Brain microvascular endothelial cell (primary cell): ENCODE results near the gene PSMA3.

Experiments
- DNase-seq: peaks from one replicate; pipeline ENCODE4 v3.0.0-alpha.2; 2020
- H3K27ac ChIP-seq: fragments of 250-450 bp; sonication (Bioruptor Pico); 2 replicates; pipeline ENCODE4 v1.5.1; 2020; ENCODE audit warnings: mild to moderate bottlenecking, moderate library complexity
- H3K27me3 ChIP-seq: fragments of 250-450 bp; sonication (Bioruptor Pico); replicated peaks from 2 replicates; pipeline ENCODE4 v1.5.1; 2020; ENCODE audit warnings: mild to moderate bottlenecking
- H3K36me3 ChIP-seq: fragments of 250-450 bp; sonication (Bioruptor Pico); replicated peaks from 2 replicates; pipeline ENCODE4 v1.5.1; 2020; ENCODE audit warnings: mild to moderate bottlenecking
- H3K4me3 ChIP-seq: 2 replicates; pipeline ENCODE4 v1.5.1; 2011; ENCODE audit warnings: low read depth, mild to moderate bottlenecking, control low read depth, low read length, moderate library complexity
- in situ Hi-C: cut with HindIII; loops from 2 replicates; pipeline ENCODE4 v1.10.0; 2017; ENCODE audit warnings: low sequenced_read_pairs, low pct_ligation_motif_present
- TF ChIP-seq, protein P1 (sequence below): IDR thresholded peaks from 2 replicates; pipeline ENCODE4 v1.5.1; 2011; ENCODE audit warnings: low read depth, mild to moderate bottlenecking, moderate library complexity, low read length, control low read depth, inconsistent platforms; ENCODE audit errors: missing control alignments

PSMA3 gene

DNA sequence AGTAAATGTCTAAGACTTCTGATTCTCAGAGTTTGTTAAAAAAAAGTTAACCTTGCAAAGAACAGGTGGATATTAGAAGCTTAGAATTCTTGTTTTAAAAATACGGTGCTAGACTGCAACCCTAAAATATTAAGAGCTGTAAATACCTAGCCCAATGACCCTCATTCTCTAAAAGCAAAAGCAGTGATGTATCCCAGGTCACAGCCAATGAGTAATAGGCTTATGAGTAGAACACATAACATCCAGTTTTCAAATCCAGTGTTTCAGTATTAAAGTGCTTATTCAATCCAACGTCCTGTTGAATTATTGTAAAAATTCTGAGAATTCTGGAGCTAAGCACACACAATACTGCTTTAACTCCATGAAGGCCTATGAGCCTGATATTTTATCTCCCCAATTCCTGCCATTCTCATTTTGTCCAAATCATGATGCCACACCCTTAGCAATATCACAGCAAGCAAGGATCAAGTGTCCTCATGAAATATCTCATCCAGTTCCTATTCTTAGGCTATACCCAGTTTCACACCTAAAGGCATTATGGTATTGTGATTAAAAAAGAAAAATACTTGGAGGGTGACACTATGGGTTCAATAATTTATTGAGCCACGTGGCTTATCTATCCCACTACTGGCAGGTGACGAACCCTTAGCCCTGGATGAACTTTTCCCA, 38.4 kb downstream of the PSMA3 start:
- Histone ChIP-seq H3K27me3 (no peaks in the 10 kb centered on the region), H3K36me3 (peaks cover 21% of the 10 kb centered on the region), H3K27ac (no peak overlapping the region), H3K4me3 (no peak overlapping the region)
- TF ChIP-seq, protein P1, sequence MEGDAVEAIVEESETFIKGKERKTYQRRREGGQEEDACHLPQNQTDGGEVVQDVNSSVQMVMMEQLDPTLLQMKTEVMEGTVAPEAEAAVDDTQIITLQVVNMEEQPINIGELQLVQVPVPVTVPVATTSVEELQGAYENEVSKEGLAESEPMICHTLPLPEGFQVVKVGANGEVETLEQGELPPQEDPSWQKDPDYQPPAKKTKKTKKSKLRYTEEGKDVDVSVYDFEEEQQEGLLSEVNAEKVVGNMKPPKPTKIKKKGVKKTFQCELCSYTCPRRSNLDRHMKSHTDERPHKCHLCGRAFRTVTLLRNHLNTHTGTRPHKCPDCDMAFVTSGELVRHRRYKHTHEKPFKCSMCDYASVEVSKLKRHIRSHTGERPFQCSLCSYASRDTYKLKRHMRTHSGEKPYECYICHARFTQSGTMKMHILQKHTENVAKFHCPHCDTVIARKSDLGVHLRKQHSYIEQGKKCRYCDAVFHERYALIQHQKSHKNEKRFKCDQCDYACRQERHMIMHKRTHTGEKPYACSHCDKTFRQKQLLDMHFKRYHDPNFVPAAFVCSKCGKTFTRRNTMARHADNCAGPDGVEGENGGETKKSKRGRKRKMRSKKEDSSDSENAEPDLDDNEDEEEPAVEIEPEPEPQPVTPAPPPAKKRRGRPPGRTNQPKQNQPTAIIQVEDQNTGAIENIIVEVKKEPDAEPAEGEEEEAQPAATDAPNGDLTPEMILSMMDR, result no peak
- no peak for DNase-seq
- in situ Hi-C loops, result no loop called here

DNA sequence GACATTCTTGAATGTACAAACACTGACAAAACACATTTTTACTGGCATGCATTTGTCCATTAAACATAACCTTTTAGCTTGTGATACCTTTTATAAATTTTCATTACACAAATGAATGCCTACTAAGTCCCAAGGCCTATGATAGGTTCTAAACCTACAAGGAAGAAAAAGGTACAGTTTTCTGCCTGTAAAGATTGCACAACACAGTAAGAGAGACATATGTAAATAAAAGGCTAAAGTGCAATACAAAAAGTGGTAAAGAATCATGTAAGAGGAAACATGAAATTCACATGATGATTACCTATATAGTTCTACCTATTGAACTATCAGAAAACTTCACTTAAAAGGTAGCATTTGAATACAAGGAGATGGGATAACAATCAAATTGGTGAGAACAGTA, 39.1 kb downstream of the PSMA3 start:
- H3K27me3 ChIP-seq, result no peaks in the 10 kb centered on the region
- TF ChIP-seq, protein P1, result no peak
- in situ Hi-C loops, result no loop called here
- peaks cover 26% of the 10 kb centered on the region for H3K36me3 ChIP-seq
- no peak for DNase-seq
- no peak overlapping the region for H3K27ac ChIP-seq
- no peak overlapping the region for H3K4me3 ChIP-seq

DNA sequence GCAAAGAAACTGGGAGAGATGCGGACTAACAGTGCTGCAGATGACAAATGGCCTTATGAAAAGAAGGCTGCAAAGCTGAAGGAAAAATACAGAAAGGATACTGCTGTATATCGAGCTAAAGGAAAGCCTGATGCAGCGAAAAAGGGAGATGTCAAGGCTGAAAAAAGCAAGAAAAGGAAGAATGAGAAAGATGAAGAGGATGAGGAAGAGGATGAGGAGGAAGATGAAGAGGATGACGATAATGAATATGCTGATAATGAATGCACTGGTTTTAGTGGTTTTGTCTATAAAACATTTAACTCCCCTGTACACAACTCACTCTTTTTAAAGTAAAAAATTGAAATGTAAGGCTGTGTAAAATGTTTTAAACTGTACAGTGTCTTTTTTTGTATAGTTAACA, 40.5 kb downstream of the PSMA3 start:
- Histone ChIP-seq H3K36me3 (peaks cover 33% of the 10 kb centered on the region), H3K27ac (no peak overlapping the region), H3K27me3 (no peaks in the 10 kb centered on the region), H3K4me3 (no peak overlapping the region)
- in situ Hi-C loops, result no loop called here
- TF ChIP-seq, protein P1, result no peak
- DNase-seq, result no peak

DNA sequence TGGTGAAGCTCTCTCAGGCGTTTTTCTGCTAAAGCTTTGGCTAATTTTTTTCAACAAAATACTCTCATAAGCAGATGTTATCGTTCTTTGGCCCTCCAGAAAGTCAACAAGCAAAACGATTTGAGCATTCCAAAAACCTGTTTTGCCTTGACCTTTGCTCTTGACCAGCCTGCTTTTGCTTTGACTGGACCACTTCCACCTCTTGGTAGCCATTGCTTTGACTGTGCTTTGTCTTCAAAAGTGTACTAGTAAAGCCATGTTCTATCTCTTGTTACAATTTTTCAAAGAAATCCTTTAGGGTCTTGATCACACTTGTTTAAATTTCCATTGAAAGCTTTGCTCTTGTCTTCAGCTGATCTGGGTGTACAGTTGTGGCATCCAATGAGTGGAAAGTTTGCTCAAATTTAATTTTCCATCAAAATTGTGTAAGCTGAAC, 43.0 kb downstream of the PSMA3 start:
- no peak overlapping the region for H3K27ac ChIP-seq
- no peaks in the 10 kb centered on the region for H3K27me3 ChIP-seq
- in situ Hi-C loops, result no loop called here
- H3K4me3 ChIP-seq, result no peak overlapping the region
- DNase-seq, result no peak
- H3K36me3 ChIP-seq, result peaks cover 45% of the 10 kb centered on the region
- TF ChIP-seq, protein P1, result no peak

DNA sequence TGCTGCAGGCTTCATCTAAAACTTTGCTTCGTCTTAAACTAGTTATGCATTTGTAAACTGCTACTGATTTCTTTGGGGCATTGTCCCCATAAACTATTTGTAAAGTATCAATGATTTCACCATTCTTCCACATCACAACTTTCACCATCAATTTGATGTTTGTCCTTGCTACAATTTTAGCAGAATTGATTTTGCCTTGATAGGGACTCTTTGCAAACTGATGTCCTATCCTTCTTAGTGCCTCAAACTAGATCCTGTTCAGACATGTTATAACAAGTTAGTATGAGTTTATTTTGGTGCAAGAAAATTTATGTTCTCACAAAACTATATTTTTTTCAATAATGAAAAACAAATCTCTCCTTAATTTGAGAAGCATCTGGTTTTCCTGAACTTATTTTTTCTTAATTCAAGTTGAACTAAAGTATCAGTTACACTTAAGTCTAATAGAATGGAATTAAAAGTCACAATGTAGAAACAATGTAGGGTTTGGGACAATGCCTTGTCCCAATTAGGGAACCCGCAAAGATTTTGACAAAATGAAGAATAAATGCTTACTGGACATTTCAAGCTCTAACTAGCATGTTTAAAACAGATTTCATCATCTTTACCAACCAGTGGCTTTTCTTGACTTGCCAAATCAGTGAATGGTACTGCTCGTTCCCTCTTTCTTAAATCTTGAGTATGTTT, 43.6 kb downstream of the PSMA3 start:
- in situ Hi-C loops, result no loop called here
- DNase-seq, result no peak
- Histone ChIP-seq H3K27me3 (no peaks in the 10 kb centered on the region), H3K36me3 (peaks cover 49% of the 10 kb centered on the region), H3K4me3 (no peak overlapping the region), H3K27ac (no peak overlapping the region)
- TF ChIP-seq, protein P1, result no peak

DNA sequence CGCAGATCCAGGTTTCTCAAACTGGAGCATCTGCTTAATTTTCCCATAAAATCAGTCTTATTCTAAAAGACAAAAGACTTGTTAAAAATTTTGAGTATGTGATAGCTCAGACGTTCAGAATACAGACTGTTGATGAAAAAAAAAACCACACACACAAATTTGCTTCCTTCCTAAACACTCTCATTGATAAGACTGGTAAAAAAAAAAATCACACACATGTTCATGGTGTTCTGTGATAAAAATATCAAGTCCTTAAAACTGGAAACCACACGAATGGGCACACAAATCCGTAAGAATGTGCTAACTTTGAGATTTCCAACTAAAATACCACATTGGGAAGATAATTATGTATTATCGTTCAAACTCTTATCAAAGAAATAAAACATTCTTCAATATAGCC, 47.0 kb downstream of the PSMA3 start:
- H3K27me3 ChIP-seq, result no peaks in the 10 kb centered on the region
- no peak overlapping the region for H3K4me3 ChIP-seq
- TF ChIP-seq, protein P1, result no peak
- no peak for DNase-seq
- H3K27ac ChIP-seq, result no peak overlapping the region
- in situ Hi-C loops, result no loop called here
- peaks cover 46% of the 10 kb centered on the region for H3K36me3 ChIP-seq
